Measurements from ENCODE around the gene TMEM87A. TPM values are rescaled to one million over a fixed set of nuclear protein-coding genes. Genes with fewer than 3 reads are reported as not detected.

Gene TMEM87A
- total and polyA plus RNA-seq, 2 experiments from 2014 or later: 41.8 to 43.5 TPM

- Histone ChIP-seq H3K27ac (ENCODE audit: low read depth) (no peak overlapping the region), H3K9me2 (ENCODE audit: insufficient read depth) (no peaks in the 10 kb centered on the region), H2AFZ (no peak overlapping the region), H3F3A (replicated peaks; ENCODE audit: low read depth) (no peaks in the 10 kb centered on the region), H3K4me1 (ENCODE audit: insufficient read depth) (no peaks in the 10 kb centered on the region), H3K79me2 (replicated peaks; ENCODE audit: insufficient read depth) (no peaks in the 10 kb centered on the region), H4K20me1 (replicated peaks; ENCODE audit: insufficient read depth) (no peaks in the 10 kb centered on the region), H3K4me2 (no peak overlapping the region), H3K4me3 (no peak overlapping the region), H3K36me3 (ENCODE audit: insufficient read depth) (no peaks in the 10 kb centered on the region), H3K27me3 (ENCODE audit: insufficient read depth) (no peaks in the 10 kb centered on the region)
- H3K36me3 Mint-ChIP-seq (ENCODE audit: low read depth): no peaks in the 10 kb centered on the region
- H3K27ac Mint-ChIP-seq: no peak overlapping the region
- H3K4me3 Mint-ChIP-seq: no peak overlapping the region
- no peaks in the 10 kb centered on the region for H3K9me3 Mint-ChIP-seq
- no peaks in the 10 kb centered on the region for H3K27me3 Mint-ChIP-seq (ENCODE audit: insufficient read depth, low read depth, poor library complexity)
- TF ChIP-seq STAT1 (IDR thresholded peaks at IDR 0.05; ENCODE audit: unreplicated experiment) (no peak), ZNF331 (CRISPR knock-in tag; IDR thresholded peaks at IDR 0.05; ENCODE audit: low read depth) (no peak), ETS1 (IDR thresholded peaks at IDR 0.05) (no peak), CREB1 (CRISPR knock-in tag; IDR thresholded peaks at IDR 0.05; ENCODE audit: low read depth) (no peak), REST (IDR thresholded peaks at IDR 0.05; ENCODE audit: unreplicated experiment) (no peak), ZNF114 (CRISPR knock-in tag; IDR thresholded peaks at IDR 0.05) (no peak), ZNF462 (CRISPR knock-in tag; IDR thresholded peaks at IDR 0.05) (no peak)
- DNase-seq (ENCODE audit: low spot score) (no peak), ATAC-seq (no peak)
- no peaks in the 10 kb centered on the region for H3K4me1 Mint-ChIP-seq
These were observed 13.3 kb upstream of the TMEM87A start for GRCh38 chr15:42286445-42287029.
